OCI-LY1 (cell line): ENCODE results near the gene CAMK4.
A peak's percentile ranks its signal among the peaks of the same experiment; 100 is the strongest.

Source experiments
- H2AFZ ChIP-seq: fragments of 200-600 bp; sonication (generic), shearing (Covaris generic); 2 replicates; pipeline ENCODE4 v1.6.0; 2014; ENCODE audit warnings: antibody characterized with exemption, mild to moderate bottlenecking, low read length
- H3F3A ChIP-seq: fragments of 200-600 bp; sonication (generic), shearing (Covaris generic); 2 replicates; pipeline ENCODE4 v1.6.0; 2014; ENCODE audit warnings: mild to moderate bottlenecking, antibody characterized with exemption, low read length, moderate library complexity; ENCODE audit not compliant: insufficient read depth
- H3K27ac ChIP-seq: fragments of 200-600 bp; sonication (generic); 2 replicates; pipeline ENCODE4 v1.5.1; 2014; ENCODE audit warnings: low read length, mixed run types, mild to moderate bottlenecking, low read depth; ENCODE audit not compliant: poor library complexity, severe bottlenecking
- H3K27me3 ChIP-seq: fragments of 200-600 bp; sonication (generic); 2 replicates; pipeline ENCODE4 v1.6.0; 2014; ENCODE audit warnings: antibody characterized with exemption, mild to moderate bottlenecking, low read length, moderate library complexity; ENCODE audit not compliant: insufficient read depth
- H3K36me3 ChIP-seq: fragments of 200-600 bp; sonication (generic); 2 replicates; pipeline ENCODE4 v1.6.1; 2014; ENCODE audit warnings: mild to moderate bottlenecking, antibody characterized with exemption, low read length, moderate library complexity, mixed read lengths; ENCODE audit not compliant: insufficient read depth
- H3K4me1 ChIP-seq: fragments of 200-600 bp; sonication (generic); 2 replicates; pipeline ENCODE4 v1.5.1; 2014; ENCODE audit warnings: mild to moderate bottlenecking, low read length, moderate library complexity; ENCODE audit not compliant: insufficient read depth, severe bottlenecking
- H3K4me2 ChIP-seq: fragments of 200-600 bp; sonication (generic), shearing (Covaris generic); 2 replicates; pipeline ENCODE4 v1.6.1; 2014; ENCODE audit warnings: low read length
- H3K4me3 ChIP-seq: fragments of 200-600 bp; sonication (generic); 2 replicates; pipeline ENCODE4 v1.5.1; 2014; ENCODE audit warnings: low read length, low read depth, mild to moderate bottlenecking, mixed read lengths; ENCODE audit not compliant: poor library complexity, severe bottlenecking
- H3K79me2 ChIP-seq: fragments of 200-600 bp; shearing (Covaris generic); 2 replicates; pipeline ENCODE4 v1.6.1; 2016; ENCODE audit warnings: mixed run types, low read length, mixed read lengths; ENCODE audit not compliant: insufficient read depth
- H3K9ac ChIP-seq: fragments of 200-600 bp; sonication (generic), shearing (Covaris generic); 2 replicates; pipeline ENCODE4 v1.6.1; 2014; ENCODE audit warnings: mild to moderate bottlenecking, low read length, mixed read lengths
- H3K9me2 ChIP-seq: fragments of 200-600 bp; sonication (generic), shearing (Covaris generic); 2 replicates; pipeline ENCODE4 v1.6.1; 2014; ENCODE audit warnings: low read depth, mild to moderate bottlenecking, low read length, mixed read lengths
- H3K9me3 ChIP-seq: fragments of 200-600 bp; shearing (Covaris generic); 2 replicates; pipeline ENCODE4 v1.6.1; 2014; ENCODE audit warnings: low read length, mixed read lengths
- H4K20me1 ChIP-seq: fragments of 200-600 bp; sonication (generic), shearing (Covaris generic); 2 replicates; pipeline ENCODE4 v1.6.0; 2016; ENCODE audit warnings: mild to moderate bottlenecking, low read length; ENCODE audit not compliant: insufficient read depth
- CTCF ChIP-seq: fragments of 200-600 bp; sonication (generic), shearing (Covaris generic); IDR thresholded peaks from 2 replicates; pipeline ENCODE4 v1.5.1; 2017; ENCODE audit warnings: mild to moderate bottlenecking, antibody characterized with exemption, low read length, moderate library complexity, mixed read lengths
- EZH2 ChIP-seq: fragments of 200-600 bp; sonication (generic), shearing (Covaris generic); IDR thresholded peaks from 2 replicates; pipeline ENCODE4 v1.8.0; 2017; ENCODE audit warnings: borderline replicate concordance, mixed run types, mild to moderate bottlenecking, antibody characterized with exemption, low read length, moderate library complexity, mixed read lengths

CAMK4 gene

GRCh38 chr5:111211341-111211740, 12.8 kb upstream of the CAMK4 start:
- H3K27ac ChIP-seq: no peak overlapping the region
- H3K9me3 ChIP-seq: peaks cover 2% of the 10 kb centered on the region; the same call in 1 of the 2 replicates
- H3K4me1 ChIP-seq: peaks cover 32% of the 10 kb centered on the region
- no peaks in the 10 kb centered on the region for H4K20me1 ChIP-seq
- peak overlapping the region; percentile 87; the same call in 1 of the 2 replicates for H2AFZ ChIP-seq
- TF ChIP-seq EZH2 (no peak), CTCF (no peak)
- H3K4me3 ChIP-seq: no peak overlapping the region
- H3K4me2 ChIP-seq: peak overlapping the region; percentile 31
- no peaks in the 10 kb centered on the region for H3K79me2 ChIP-seq
- no peaks in the 10 kb centered on the region for H3F3A ChIP-seq
- H3K9me2 ChIP-seq: no peaks in the 10 kb centered on the region
- H3K36me3 ChIP-seq: no peaks in the 10 kb centered on the region
- H3K9ac ChIP-seq: no peak overlapping the region
- no peaks in the 10 kb centered on the region for H3K27me3 ChIP-seq

- Histone ChIP-seq H3F3A (no peaks in the 10 kb centered on the region), H3K4me3 (no peak overlapping the region), H3K27ac (no peak overlapping the region), H3K4me1 (peaks cover 32% of the 10 kb centered on the region), H3K79me2 (no peaks in the 10 kb centered on the region), H3K9me3 (peaks cover 2% of the 10 kb centered on the region; the same call in 1 of the 2 replicates), H2AFZ (no peak overlapping the region), H3K4me2 (no peak overlapping the region), H4K20me1 (no peaks in the 10 kb centered on the region), H3K9me2 (no peaks in the 10 kb centered on the region), H3K36me3 (no peaks in the 10 kb centered on the region), H3K27me3 (no peaks in the 10 kb centered on the region), H3K9ac (no peak overlapping the region)
- TF ChIP-seq CTCF: no peak
- no peak for TF ChIP-seq EZH2
These were observed 10.0 kb upstream of the CAMK4 start for GRCh38 chr5:111214052-111214742.

- Histone ChIP-seq H3K9ac (no peak overlapping the region), H3K27ac (no peak overlapping the region), H2AFZ (no peak overlapping the region), H3K4me1 (peaks cover 18% of the 10 kb centered on the region), H4K20me1 (no peaks in the 10 kb centered on the region), H3K36me3 (no peaks in the 10 kb centered on the region), H3K79me2 (no peaks in the 10 kb centered on the region), H3F3A (no peaks in the 10 kb centered on the region), H3K9me3 (peaks cover 2% of the 10 kb centered on the region; the same call in 1 of the 2 replicates), H3K4me3 (no peak overlapping the region), H3K27me3 (no peaks in the 10 kb centered on the region), H3K4me2 (no peak overlapping the region), H3K9me2 (no peaks in the 10 kb centered on the region)
- TF ChIP-seq CTCF: no peak
- TF ChIP-seq EZH2: no peak
These were observed 8.2 kb upstream of the CAMK4 start for GRCh38 chr5:111215971-111216370.
